ENCODE measurements around the gene RPL36A. TPM values are rescaled to one million over a fixed set of nuclear protein-coding genes. Genes with fewer than 3 reads are reported as not detected.

The RPL36A gene
- total and polyA plus RNA-seq, 10 of the 15 experiments (the other 5 are each of a cell fraction or from before 2014, with no cell fraction given), result 425 to 4,528 (median 3,270) TPM

DNA sequence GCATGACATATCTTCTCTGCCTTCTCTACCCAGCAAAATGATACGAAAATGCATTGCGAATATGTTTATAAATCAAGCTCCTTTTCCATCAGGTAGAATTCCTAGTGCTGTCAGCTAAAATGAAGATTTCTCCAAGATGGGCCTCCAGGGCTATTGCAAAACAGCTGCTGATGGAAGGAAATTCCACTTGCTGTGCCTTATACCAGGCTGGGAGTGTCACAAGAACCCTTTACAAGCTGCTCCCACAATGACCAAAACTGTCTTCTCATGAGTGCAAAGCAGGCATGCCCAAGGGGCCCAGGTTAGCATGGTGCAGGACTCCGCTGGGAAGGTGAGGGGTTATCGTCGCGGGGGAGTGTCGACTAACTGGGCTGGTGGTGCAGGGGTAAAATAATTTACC, 25.9 kb downstream of the RPL36A start:
- ChIA-PET RAD21 (ENCODE audit: unreplicated experiment) (interaction anchor here (1.2 to 2.4 kb wide), 3 partner anchors 178 to 380 kb away, joined by 4 to 18 read pairs (median 5); no protein-coding TSS in a partner anchor), POLR2A (interaction anchor here (1.2 kb wide), 1 partner anchor 26 kb away, joined by 3 read pairs; the partner anchor contains the start of gene RPL36A), SMC1A (ENCODE audit: uncharacterized antibody, unreplicated experiment) (interaction anchor here (0.9 to 2.1 kb wide), 7 partner anchors 10 to 382 kb away, joined by 3 to 5 read pairs (median 4); no protein-coding TSS in a partner anchor), CTCF (interaction anchor here (0.7 to 5.4 kb wide), 8 partner anchors 12 to 387 kb away, joined by 4 to 39 read pairs (median 6); no protein-coding TSS in a partner anchor)
- 77% methylated on average over 7 of the region's 7 CpGs for WGBS (ENCODE audit: insufficient coverage, insufficient replicate concordance, low lambda C conversion rate, missing lambda C conversion rate)
- Histone ChIP-seq H3K79me2 (ENCODE audit: control insufficient read depth, insufficient read depth, low read length) (peaks cover 10% of the 10 kb centered on the region), H3K27me3 (replicated peaks in 1 of 2; ENCODE audit: control insufficient read depth in 2 of 2, insufficient read depth in 2 of 2, low read length in 1 of 2) (no peaks in the 10 kb centered on the region), H3K27ac (ENCODE audit: control insufficient read depth, insufficient read depth) (no peak overlapping the region), H3K9ac (ENCODE audit: control insufficient read depth, insufficient read depth, low read length) (no peak overlapping the region), H3K36me3 (ENCODE audit: control insufficient read depth in 2 of 2, insufficient read depth in 2 of 2, low read length in 1 of 2) (peaks cover 0 to 4% of the 10 kb centered on the region in 2 experiments; a peak in 1 of 4 replicates), H3K4me1 (ENCODE audit: control insufficient read depth, insufficient read depth, low read length) (peaks cover 20% of the 10 kb centered on the region), H4K20me1 (ENCODE audit: control insufficient read depth, insufficient read depth) (no peaks in the 10 kb centered on the region), H3K9me3 (replicated peaks; ENCODE audit: control insufficient read depth, insufficient read depth, low read length) (no peaks in the 10 kb centered on the region), H3K4me2 (ENCODE audit: control insufficient read depth, insufficient read depth) (no peak overlapping the region), H2AFZ (ENCODE audit: control insufficient read depth, low read depth, low read length) (no peak overlapping the region), H3K4me3 (no peak overlapping the region)
- DNase-seq (ENCODE audit: low read depth, low spot score), result no peak
- in situ Hi-C loops (cut with MboI), result loop anchor here (5.0 kb wide), 2 partner anchors 176 to 381 kb away; no protein-coding TSS in a partner anchor
- no peak for ATAC-seq
- BruUV-seq (replicated peaks), result no TSS peak
- intact Hi-C loops (cut with micrococcal nuclease; ENCODE audit: unreplicated experiment), result loop anchor here (5.0 kb wide), 2 partner anchors 181 to 201 kb away; partner anchors contain the start of gene ARMCX6
- no peak for FAIRE-seq
- TF ChIP-seq RB1 (IDR thresholded peaks at IDR 0.05; ENCODE audit: borderline replicate concordance) (no peak), SUPT20H (IDR thresholded peaks at IDR 0.05; ENCODE audit: borderline replicate concordance, control insufficient read depth, low read depth, low read length) (no peak), SIX5 (IDR thresholded peaks at IDR 0.05; ENCODE audit: low read depth, low read length, severe bottlenecking) (no peak), RELA (IDR thresholded peaks at IDR 0.05; ENCODE audit: borderline replicate concordance, partially characterized antibody) (no peak), ZZZ3 (IDR thresholded peaks at IDR 0.05; ENCODE audit: control insufficient read depth, insufficient read length, low read depth) (no peak)
- TF ChIP-seq, protein P1, sequence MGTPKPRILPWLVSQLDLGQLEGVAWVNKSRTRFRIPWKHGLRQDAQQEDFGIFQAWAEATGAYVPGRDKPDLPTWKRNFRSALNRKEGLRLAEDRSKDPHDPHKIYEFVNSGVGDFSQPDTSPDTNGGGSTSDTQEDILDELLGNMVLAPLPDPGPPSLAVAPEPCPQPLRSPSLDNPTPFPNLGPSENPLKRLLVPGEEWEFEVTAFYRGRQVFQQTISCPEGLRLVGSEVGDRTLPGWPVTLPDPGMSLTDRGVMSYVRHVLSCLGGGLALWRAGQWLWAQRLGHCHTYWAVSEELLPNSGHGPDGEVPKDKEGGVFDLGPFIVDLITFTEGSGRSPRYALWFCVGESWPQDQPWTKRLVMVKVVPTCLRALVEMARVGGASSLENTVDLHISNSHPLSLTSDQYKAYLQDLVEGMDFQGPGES (IDR thresholded peaks at IDR 0.05), result no peak
- TF ChIP-seq, protein P2, sequence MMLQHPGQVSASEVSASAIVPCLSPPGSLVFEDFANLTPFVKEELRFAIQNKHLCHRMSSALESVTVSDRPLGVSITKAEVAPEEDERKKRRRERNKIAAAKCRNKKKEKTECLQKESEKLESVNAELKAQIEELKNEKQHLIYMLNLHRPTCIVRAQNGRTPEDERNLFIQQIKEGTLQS (IDR thresholded peaks at IDR 0.05; ENCODE audit: borderline replicate concordance, extremely low read depth, low read depth, low read length), result no peak

Data from GM12878 (cell line).